Smooth muscle cell (in vitro differentiated cells): Measurements from ENCODE around the gene RYR3. TPM values are rescaled to one million over a fixed set of nuclear protein-coding genes. Genes with fewer than 3 reads are reported as not detected.

Experiments used
- DNase-seq: peaks from one replicate; lab custom pipeline; 2025; ENCODE audit not compliant: unreplicated experiment; lab: John Stamatoyannopoulos, UW
- H2AFZ ChIP-seq: fragments of 200-600 bp; sonication (generic); 2 replicates; pipeline ENCODE4 v1.6.0; 2016; ENCODE audit warnings: antibody characterized with exemption, low read depth, mild to moderate bottlenecking
- H3F3A ChIP-seq: fragments of 200-600 bp; sonication (generic); 2 replicates; pipeline ENCODE4 v1.6.0; 2017; ENCODE audit warnings: antibody characterized with exemption, low read depth
- H3K27ac ChIP-seq: fragments of 200-600 bp; sonication (generic); 2 replicates; pipeline ENCODE4 v1.5.1; 2016; ENCODE audit warnings: low read depth, mild to moderate bottlenecking
- H3K27me3 ChIP-seq: fragments of 200-600 bp; sonication (generic); 2 replicates; pipeline ENCODE4 v1.6.1; 2016; ENCODE audit warnings: low read depth, mild to moderate bottlenecking
- H3K36me3 ChIP-seq: fragments of 200-600 bp; sonication (generic); 2 replicates; pipeline ENCODE4 v1.5.1; 2016; ENCODE audit warnings: low read depth
- H3K4me1 ChIP-seq: fragments of 200-600 bp; sonication (generic); 2 replicates; pipeline ENCODE4 v1.5.1; 2016; ENCODE audit warnings: low read depth
- H3K4me2 ChIP-seq: fragments of 200-600 bp; sonication (generic); 2 replicates; pipeline ENCODE4 v1.6.0; 2016; ENCODE audit warnings: mild to moderate bottlenecking
- H3K4me3 ChIP-seq: fragments of 200-600 bp; sonication (generic); 2 replicates; pipeline ENCODE4 v1.5.1; 2016; ENCODE audit warnings: mild to moderate bottlenecking
- H3K79me2 ChIP-seq: fragments of 200-600 bp; sonication (generic); 2 replicates; pipeline ENCODE4 v1.6.0; 2016; ENCODE audit warnings: low read depth, mild to moderate bottlenecking
- H3K9ac ChIP-seq: fragments of 200-600 bp; sonication (generic); 2 replicates; pipeline ENCODE4 v1.6.0; 2016; ENCODE audit warnings: low read depth
- H3K9me3 ChIP-seq: fragments of 200-600 bp; sonication (generic); replicated peaks from 2 replicates; pipeline ENCODE4 v1.5.1; 2016; ENCODE audit warnings: low read depth
- H4K20me1 ChIP-seq: fragments of 200-600 bp; sonication (generic); 2 replicates; pipeline ENCODE4 v1.6.0; 2016; ENCODE audit warnings: low read depth
- WGBS: methylation state at CpG from one replicate; pipeline ENCODE4 v1.1.7; 2016; ENCODE audit warnings: low lambda C conversion rate; 5-methylcytosine and 5-hydroxymethylcytosine counted together
- polyA plus RNA-seq: library from polyadenylated mRNA; unstranded; fragments of >200 nt; fragmentation: Nextera tagmentation; extraction: Ambion mirVana; gene quantifications from 2 replicates; pipeline ENCODE4 v1.2.1, GENCODE V29; 2016
- total RNA-seq: library from RNA; depleted of rRNA; stranded (reverse); fragments of >200 nt; gene quantifications from 2 replicates; pipeline ENCODE4 v1.2.3, GENCODE V29; 2014
- TF ChIP-seq, protein P1 (sequence below): fragments of 200-600 bp; sonication (generic); IDR thresholded peaks from 2 replicates; pipeline ENCODE4 v1.5.1; 2017; ENCODE audit warnings: borderline replicate concordance, mild to moderate bottlenecking, antibody characterized with exemption; ENCODE audit not compliant: insufficient read depth, poor library complexity, severe bottlenecking

RYR3 gene
- total and polyA plus RNA-seq, 2 experiments from 2014 or later, result 0.23 to 6.2 TPM

DNA sequence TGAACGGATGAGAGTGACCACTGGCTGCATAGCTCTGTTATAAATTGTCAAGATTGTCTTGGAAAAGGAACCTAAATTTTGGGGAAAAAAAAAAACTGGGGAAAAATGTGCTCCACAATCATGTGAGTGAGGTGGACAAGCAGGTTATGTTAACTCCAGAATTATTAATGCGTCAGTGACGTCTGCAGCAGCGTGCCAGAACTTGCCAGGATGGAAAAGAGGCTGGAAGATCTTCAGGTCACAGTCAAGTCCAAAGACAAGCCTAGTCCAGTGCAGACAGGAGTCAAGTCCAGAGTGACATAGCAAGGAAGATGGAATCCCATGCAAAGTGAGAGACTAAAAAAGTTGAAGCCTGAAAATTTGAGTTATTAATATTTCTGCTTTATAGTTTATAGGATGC is 140.6 kb downstream of the RYR3 start:
- 76% methylated on average over 4 of the region's 4 CpGs for WGBS
- TF ChIP-seq, protein P1, sequence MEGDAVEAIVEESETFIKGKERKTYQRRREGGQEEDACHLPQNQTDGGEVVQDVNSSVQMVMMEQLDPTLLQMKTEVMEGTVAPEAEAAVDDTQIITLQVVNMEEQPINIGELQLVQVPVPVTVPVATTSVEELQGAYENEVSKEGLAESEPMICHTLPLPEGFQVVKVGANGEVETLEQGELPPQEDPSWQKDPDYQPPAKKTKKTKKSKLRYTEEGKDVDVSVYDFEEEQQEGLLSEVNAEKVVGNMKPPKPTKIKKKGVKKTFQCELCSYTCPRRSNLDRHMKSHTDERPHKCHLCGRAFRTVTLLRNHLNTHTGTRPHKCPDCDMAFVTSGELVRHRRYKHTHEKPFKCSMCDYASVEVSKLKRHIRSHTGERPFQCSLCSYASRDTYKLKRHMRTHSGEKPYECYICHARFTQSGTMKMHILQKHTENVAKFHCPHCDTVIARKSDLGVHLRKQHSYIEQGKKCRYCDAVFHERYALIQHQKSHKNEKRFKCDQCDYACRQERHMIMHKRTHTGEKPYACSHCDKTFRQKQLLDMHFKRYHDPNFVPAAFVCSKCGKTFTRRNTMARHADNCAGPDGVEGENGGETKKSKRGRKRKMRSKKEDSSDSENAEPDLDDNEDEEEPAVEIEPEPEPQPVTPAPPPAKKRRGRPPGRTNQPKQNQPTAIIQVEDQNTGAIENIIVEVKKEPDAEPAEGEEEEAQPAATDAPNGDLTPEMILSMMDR, result no peak

DNA sequence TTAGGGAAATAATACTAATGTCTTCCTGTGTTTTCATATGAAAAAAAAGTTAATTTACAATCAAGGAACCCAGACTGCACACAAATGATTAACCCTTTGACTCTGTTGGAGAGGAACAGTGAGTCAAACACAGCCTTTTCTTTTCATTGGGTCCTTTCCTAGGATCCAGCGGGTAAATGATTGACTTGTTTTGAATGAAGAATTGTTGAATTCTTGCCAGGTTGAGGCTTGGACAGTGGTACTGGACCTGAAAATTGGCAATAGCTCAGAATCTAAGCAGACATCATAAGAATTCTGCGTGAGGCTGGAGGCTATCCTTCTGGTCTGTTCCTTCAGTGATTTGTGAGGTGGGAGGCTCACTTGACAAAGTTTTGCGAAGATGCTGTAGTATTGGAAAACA is 143.0 kb downstream of the RYR3 start:
- H3K27me3 ChIP-seq, result no peaks in the 10 kb centered on the region
- H2AFZ ChIP-seq, result no peak overlapping the region
- DNase-seq, result no peak
- no peak overlapping the region for H3K9ac ChIP-seq
- TF ChIP-seq, protein P1, result no peak
- H4K20me1 ChIP-seq, result no peaks in the 10 kb centered on the region
- H3K36me3 ChIP-seq, result no peaks in the 10 kb centered on the region
- no peaks in the 10 kb centered on the region for H3F3A ChIP-seq
- no peak overlapping the region for H3K4me2 ChIP-seq
- no peak overlapping the region for H3K4me3 ChIP-seq
- no peaks in the 10 kb centered on the region for H3K9me3 ChIP-seq
- H3K79me2 ChIP-seq, result no peaks in the 10 kb centered on the region
- no peaks in the 10 kb centered on the region for H3K4me1 ChIP-seq
- WGBS, result 97% methylated on average over 3 of the region's 3 CpGs
- no peak overlapping the region for H3K27ac ChIP-seq

More for the DNA sequence above, 140.6 kb downstream of the RYR3 start:
- Histone ChIP-seq H3K9me3 (no peaks in the 10 kb centered on the region), H3K4me3 (no peak overlapping the region), H2AFZ (no peak overlapping the region), H3F3A (no peaks in the 10 kb centered on the region), H3K9ac (no peak overlapping the region), H3K79me2 (no peaks in the 10 kb centered on the region), H3K27ac (peak overlapping the region; percentile 77), H3K27me3 (no peaks in the 10 kb centered on the region), H4K20me1 (no peaks in the 10 kb centered on the region), H3K36me3 (no peaks in the 10 kb centered on the region), H3K4me2 (no peak overlapping the region), H3K4me1 (no peaks in the 10 kb centered on the region)
- DNase-seq, result no peak

DNA sequence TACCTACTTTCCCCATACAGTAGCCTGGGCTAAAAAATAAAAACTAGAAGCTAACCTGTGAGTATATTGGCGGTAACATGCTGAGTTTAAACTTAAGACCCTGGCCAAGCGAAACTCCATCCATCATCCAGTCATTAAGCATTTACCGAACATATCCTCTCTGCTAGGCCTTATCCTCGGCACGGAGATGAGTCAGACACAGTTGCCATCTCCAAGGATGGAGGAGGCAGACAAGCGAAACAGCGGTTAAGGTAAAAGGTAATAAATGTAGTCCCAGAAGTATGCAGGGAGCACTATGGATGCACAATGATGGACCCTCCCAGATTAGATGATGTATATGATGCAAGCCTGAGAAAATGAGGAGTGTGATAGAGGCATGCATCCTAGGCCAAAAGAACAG is 143.6 kb downstream of the RYR3 start:
- Histone ChIP-seq H3K4me2 (no peak overlapping the region), H3K9me3 (no peaks in the 10 kb centered on the region), H3K9ac (no peak overlapping the region), H3K27me3 (no peaks in the 10 kb centered on the region), H3F3A (no peaks in the 10 kb centered on the region), H3K4me1 (no peaks in the 10 kb centered on the region), H3K36me3 (no peaks in the 10 kb centered on the region), H4K20me1 (no peaks in the 10 kb centered on the region), H3K4me3 (no peak overlapping the region), H2AFZ (no peak overlapping the region), H3K27ac (no peak overlapping the region), H3K79me2 (no peaks in the 10 kb centered on the region)
- TF ChIP-seq, protein P1, result no peak
- WGBS, result 86% methylated on average over 7 of the region's 7 CpGs
- no peak for DNase-seq

DNA sequence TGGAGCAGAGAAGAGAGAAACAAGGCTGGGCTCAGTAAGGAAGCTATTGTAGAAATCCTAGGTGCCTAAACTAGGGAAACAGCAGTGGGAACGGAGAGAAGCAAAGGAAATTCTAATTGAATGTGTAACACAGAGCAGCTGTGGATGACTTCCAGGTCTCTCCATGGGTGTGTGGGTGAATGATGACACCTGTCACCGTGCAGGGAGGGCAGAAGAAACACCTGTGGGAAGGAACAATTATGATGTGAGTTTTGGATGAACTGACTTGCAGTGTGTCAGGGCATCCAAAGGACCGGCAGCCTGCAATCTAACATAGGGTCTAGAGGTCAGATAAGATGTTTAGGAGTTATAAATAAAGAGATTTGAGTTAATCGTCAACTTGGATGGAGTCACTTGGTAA is 144.2 kb downstream of the RYR3 start:
- no peak overlapping the region for H3K9ac ChIP-seq
- no peak overlapping the region for H3K4me3 ChIP-seq
- H3K4me1 ChIP-seq, result no peaks in the 10 kb centered on the region
- no peaks in the 10 kb centered on the region for H3F3A ChIP-seq
- no peaks in the 10 kb centered on the region for H3K79me2 ChIP-seq
- H4K20me1 ChIP-seq, result no peaks in the 10 kb centered on the region
- no peak overlapping the region for H2AFZ ChIP-seq
- H3K27me3 ChIP-seq, result no peaks in the 10 kb centered on the region
- 77% methylated on average over 4 of the region's 4 CpGs for WGBS
- TF ChIP-seq, protein P1, result no peak
- no peak overlapping the region for H3K4me2 ChIP-seq
- H3K36me3 ChIP-seq, result no peaks in the 10 kb centered on the region
- H3K27ac ChIP-seq, result no peak overlapping the region
- H3K9me3 ChIP-seq, result no peaks in the 10 kb centered on the region
- DNase-seq, result no peak
